Endothelial cell of umbilical vein (primary cell): ENCODE results near the gene SPATA33. TPM values are rescaled to one million over a fixed set of nuclear protein-coding genes. Genes with fewer than 3 reads are reported as not detected.

Experiments
- BruUV-seq: library from RNA; stranded (reverse); fragments of 400-500 nt; replicated peaks from 2 replicates; lab custom pipeline; 2021; lab: Mats Ljungman, UMichigan
- CTCF ChIA-PET: fragments of 300-600, 350-600 bp; sonication (Branson Sonifier 250); formaldehyde crosslinking; loops from one replicate; lab custom pipeline; 2021; ENCODE audit warnings: antibody characterized with exemption, inconsistent platforms; lab: Charles Lee
- POLR2A ChIA-PET: fragments of 300-600, 350-600 bp; sonication (Branson Sonifier 250); formaldehyde crosslinking; loops from one replicate; lab custom pipeline; 2021; ENCODE audit warnings: antibody characterized with exemption, inconsistent platforms; lab: Charles Lee
- DNase-seq: peaks from one replicate; pipeline ENCODE4 v3.0.0-alpha.2; 2011; ENCODE audit warnings: low read depth, low spot score
- FAIRE-seq: peaks from 2 replicates; lab custom pipeline; 2011; peaks lifted over from hg19 to GRCh38; lab: Jason Lieb, UNC
- H2AFZ ChIP-seq: 2 replicates; pipeline ENCODE4 v1.6.0; 2012; ENCODE audit warnings: low read depth, low read length, control low read depth, inconsistent platforms
- H3K27ac ChIP-seq: 2 replicates; pipeline ENCODE4 v1.5.1; 2011; ENCODE audit warnings: low read depth, mild to moderate bottlenecking, control low read depth, low read length, moderate library complexity; ENCODE audit not compliant: insufficient read depth
- H3K27me3 ChIP-seq, 2 experiments: 2 replicates each; pipeline versions ENCODE4 v1.6.0 to v1.6.1; 2011; ENCODE audit warnings: low read length in 2 of 2, mixed read lengths in 1 of 2; ENCODE audit not compliant: control insufficient read depth in 2 of 2, insufficient read depth in 2 of 2
- H3K36me3 ChIP-seq, 2 experiments: 2 replicates in 1 of 2; 3 replicates in 1 of 2; pipeline ENCODE4 v1.5.1; 2011; ENCODE audit warnings: low read length in 2 of 2, mild to moderate bottlenecking in 1 of 2, moderate library complexity in 1 of 2; ENCODE audit not compliant: control insufficient read depth in 2 of 2, insufficient read depth in 2 of 2; ENCODE audit errors: extremely low read depth in 1 of 2
- H3K4me1 ChIP-seq: 3 replicates; pipeline ENCODE4 v1.5.1; 2011; ENCODE audit warnings: mild to moderate bottlenecking, low read length; ENCODE audit not compliant: control insufficient read depth, insufficient read depth; ENCODE audit errors: extremely low read depth
- H3K4me2 ChIP-seq: 2 replicates; pipeline ENCODE4 v1.6.1; 2011; ENCODE audit warnings: low read length, control low read depth, mixed read lengths; ENCODE audit not compliant: insufficient read depth
- H3K4me3 ChIP-seq, 3 experiments: fragments of 200-600 bp in 1 of 3; sonication (generic), shearing (Covaris generic) in 1 of 3; replicated peaks in 1 of 3; 2 replicates each; pipeline ENCODE4 v1.5.1; 2011 to 2016; ENCODE audit warnings: control low read depth in 3 of 3, low read length in 3 of 3, mild to moderate bottlenecking in 2 of 3, inconsistent platforms in 1 of 3, low read depth in 1 of 3, moderate library complexity in 1 of 3; ENCODE audit not compliant: insufficient read depth in 1 of 3
- H3K79me2 ChIP-seq: 2 replicates; pipeline ENCODE4 v1.6.0; 2012; ENCODE audit warnings: low read length, inconsistent platforms; ENCODE audit not compliant: control insufficient read depth, insufficient read depth
- H3K9ac ChIP-seq: replicated peaks from 2 replicates; pipeline ENCODE3; 2011; ENCODE audit warnings: low read length, control low read depth; ENCODE audit not compliant: insufficient read depth; ENCODE audit errors: extremely low read depth
- H3K9me1 ChIP-seq: replicated peaks from 3 replicates; pipeline ENCODE4 v1.6.0; 2011; ENCODE audit warnings: mild to moderate bottlenecking, low read length; ENCODE audit not compliant: control insufficient read depth, insufficient read depth; ENCODE audit errors: extremely low read depth
- H3K9me3 ChIP-seq: replicated peaks from 2 replicates; pipeline ENCODE4 v1.5.1; 2012; ENCODE audit warnings: low read length, inconsistent platforms; ENCODE audit not compliant: control insufficient read depth, insufficient read depth
- H4K20me1 ChIP-seq: replicated peaks from 2 replicates; pipeline ENCODE3; 2011; ENCODE audit warnings: mild to moderate bottlenecking, low read length; ENCODE audit not compliant: control insufficient read depth, insufficient read depth; ENCODE audit errors: extremely low read depth
- CTCF ChIP-seq, 2 donors: IDR thresholded peaks; 1 replicate in 1 of 2; 2 replicates in 1 of 2; pipeline ENCODE4 v1.5.1; 2011; ENCODE audit warnings: low read length in 2 of 2, mild to moderate bottlenecking in 2 of 2, moderate library complexity in 2 of 2, control low read depth in 1 of 2, inconsistent platforms in 1 of 2, low read depth in 1 of 2; ENCODE audit not compliant: insufficient read depth in 1 of 2; ENCODE audit errors: extremely low read depth in 1 of 2
- EZH2 ChIP-seq: IDR thresholded peaks from 2 replicates; pipeline ENCODE4 v1.6.1; 2012; ENCODE audit warnings: borderline replicate concordance, low read depth, mild to moderate bottlenecking, moderate library complexity, low read length, inconsistent platforms; ENCODE audit not compliant: severe bottlenecking
- FOS ChIP-seq: IDR thresholded peaks from 2 replicates; pipeline ENCODE4 v1.6.1; 2011; ENCODE audit warnings: mild to moderate bottlenecking, low read length, moderate library complexity, borderline replicate concordance; ENCODE audit not compliant: insufficient read depth
- GATA2 ChIP-seq: IDR thresholded peaks from 2 replicates; pipeline ENCODE4 v1.7.0; 2011; ENCODE audit warnings: low read depth, mild to moderate bottlenecking, moderate library complexity, mixed read lengths, low read length; ENCODE audit not compliant: insufficient read length, insufficient read depth
- JUN ChIP-seq: IDR thresholded peaks from 2 replicates; pipeline ENCODE4 v1.6.1; 2011; ENCODE audit warnings: borderline replicate concordance, low read depth; ENCODE audit not compliant: insufficient read length, insufficient read depth
- MAX ChIP-seq: IDR thresholded peaks from 2 replicates; pipeline ENCODE4 v1.6.1; 2011; ENCODE audit not compliant: insufficient read depth, insufficient read length
- MYC ChIP-seq: IDR thresholded peaks from one replicate; pipeline ENCODE4 v1.6.1; 2011; ENCODE audit warnings: mild to moderate bottlenecking, low read depth, low read length
- POLR2A ChIP-seq: IDR thresholded peaks from 2 replicates; pipeline ENCODE4 v1.6.1; 2012; ENCODE audit warnings: low read depth, mild to moderate bottlenecking, control low read depth, low read length
- POLR2AphosphoS5 ChIP-seq: IDR thresholded peaks from 2 replicates; pipeline ENCODE4 v1.6.1; 2012; ENCODE audit warnings: low read depth, mild to moderate bottlenecking, control low read depth, low read length, moderate library complexity; ENCODE audit not compliant: insufficient read depth
- dilution Hi-C: fragments of 300-500 bp; cut with MboI; formaldehyde crosslinking; loops from one replicate; pipeline ENCODE4 v1.15.0; 2019; ENCODE audit warnings: low sequenced_read_pairs; ENCODE audit not compliant: extremely low pct_ligation_motif_present
- intact Hi-C: fragments of 100-400 bp; cut with micrococcal nuclease; formaldehyde crosslinking; loops from one replicate; pipeline ENCODE4 v1.10.0; 2022
- polyA plus RNA-seq, 4 experiments: library from polyadenylated mRNA; depleted of rRNA in 3 of 4; stranded (reverse) in 3 of 4; unstranded in 1 of 4; fragments of >200 nt; gene quantifications; 2 replicates each; pipeline versions ENCODE4 v1.2.1 to v1.2.3, GENCODE V29; 2011 to 2012; ENCODE audit warnings: missing spikeins in 1 of 4
- total RNA-seq: library from RNA; stranded (reverse); gene quantifications from 2 replicates; pipeline ENCODE4 v1.2.3, GENCODE V29; 2021

SPATA33 gene
- total and polyA plus RNA-seq, 2 donors (not counting 3 experiments of a cell fraction or from before 2014, with no cell fraction given) = 3.5 to 11.4 TPM

GRCh38 chr16:89717688-89718505, 60.3 kb downstream of the SPATA33 start:
- Histone ChIP-seq H2AFZ (no peak overlapping the region), H3K9me3 (no peaks in the 10 kb centered on the region), H3K4me3 (no peak overlapping the region), H3K79me2 (peaks cover 9% of the 10 kb centered on the region), H4K20me1 (no peaks in the 10 kb centered on the region), H3K27me3 (no peaks in the 10 kb centered on the region), H3K4me2 (no peak overlapping the region), H3K36me3 (peaks cover 0 to 3% of the 10 kb centered on the region in 2 experiments), H3K4me1 (peaks cover 22% of the 10 kb centered on the region), H3K9me1 (no peaks in the 10 kb centered on the region), H3K27ac (no peak overlapping the region), H3K9ac (no peak overlapping the region)
- ChIA-PET CTCF (interaction anchor here (2.5 kb wide), 1 partner anchor 12 kb away, joined by 13 read pairs; no protein-coding TSS in a partner anchor), POLR2A (no interaction called here)
- BruUV-seq = no TSS peak
- DNase-seq (no peak), FAIRE-seq (no peak)
- TF ChIP-seq MYC (no peak), POLR2A (no peak), MAX (no peak), FOS (no peak), JUN (no peak), POLR2AphosphoS5 (no peak), GATA2 (no peak), CTCF (IDR thresholded peaks at IDR 0.05; ENCODE audit: extremely low read depth in 1 of 2, insufficient read depth in 1 of 2, low read depth in 1 of 2, low read length in 2 of 2) (no peak), EZH2 (no peak)
- dilution Hi-C loops (no loop called here), intact Hi-C loops (no loop called here)

Other genes with a start within 250 kb of the SPATA33 start
- gene ANKRD11, start 167.3 kb upstream of the SPATA33 start, total RNA-seq = 184 and 191 TPM in 2 replicates
- 49.5 and 55.8 TPM in 2 replicates for gene ANKRD11, start 167.3 kb upstream of the SPATA33 start, polyA plus RNA-seq
- gene SPG7, start 149.4 kb upstream of the SPATA33 start, total RNA-seq = 139 and 146 TPM in 2 replicates
- gene SPG7, start 149.4 kb upstream of the SPATA33 start, polyA plus RNA-seq = 85.8 and 90.2 TPM in 2 replicates
- 1,463 and 1,769 TPM in 2 replicates for gene RPL13, start 97.2 kb upstream of the SPATA33 start, total RNA-seq
- 5,670 and 7,559 TPM in 2 replicates for gene RPL13, start 97.2 kb upstream of the SPATA33 start, polyA plus RNA-seq
- 1.5 and 2.0 TPM in 2 replicates for gene CPNE7, start 82.1 kb upstream of the SPATA33 start, total RNA-seq
- gene CPNE7, start 82.1 kb upstream of the SPATA33 start, polyA plus RNA-seq = 5.4 and 5.9 TPM in 2 replicates
- 0.44 and 0.60 TPM in 2 replicates for gene DPEP1, start 44.2 kb upstream of the SPATA33 start, total RNA-seq
- 0.37 and 0.99 TPM in 2 replicates for gene DPEP1, start 44.2 kb upstream of the SPATA33 start, polyA plus RNA-seq
- 83.9 and 86.3 TPM in 2 replicates for gene CHMP1A, start 128 bp upstream of the SPATA33 start, total RNA-seq
- 101 and 110 TPM in 2 replicates for gene CHMP1A, start 128 bp upstream of the SPATA33 start, polyA plus RNA-seq
- gene CDK10, start 28.9 kb downstream of the SPATA33 start, total RNA-seq = 84.0 and 99.9 TPM in 2 replicates
- 74.5 and 83.8 TPM in 2 replicates for gene CDK10, start 28.9 kb downstream of the SPATA33 start, polyA plus RNA-seq
- gene SPATA2L, start 43.9 kb downstream of the SPATA33 start, total RNA-seq = 7.4 and 8.7 TPM in 2 replicates
- gene SPATA2L, start 43.9 kb downstream of the SPATA33 start, polyA plus RNA-seq = 7.3 and 11.6 TPM in 2 replicates
- 15.5 and 18.3 TPM in 2 replicates for gene VPS9D1, start 63.1 kb downstream of the SPATA33 start, total RNA-seq
- 17.3 and 19.0 TPM in 2 replicates for gene VPS9D1, start 63.1 kb downstream of the SPATA33 start, polyA plus RNA-seq
- 36.6 and 42.7 TPM in 2 replicates for gene ZNF276, start 63.7 kb downstream of the SPATA33 start, total RNA-seq
- 40.0 and 41.6 TPM in 2 replicates for gene ZNF276, start 63.7 kb downstream of the SPATA33 start, polyA plus RNA-seq
- 71.9 and 78.7 TPM in 2 replicates for gene FANCA, start 158.8 kb downstream of the SPATA33 start, total RNA-seq
- 33.3 and 34.4 TPM in 2 replicates for gene FANCA, start 158.8 kb downstream of the SPATA33 start, polyA plus RNA-seq
- gene SPIRE2, start 170.6 kb downstream of the SPATA33 start, total RNA-seq = 2.4 and 3.1 TPM in 2 replicates
- gene SPIRE2, start 170.6 kb downstream of the SPATA33 start, polyA plus RNA-seq = 1.2 and 1.5 TPM in 2 replicates
- 234 and 238 TPM in 2 replicates for gene TCF25, start 215.8 kb downstream of the SPATA33 start, total RNA-seq
- 193 and 194 TPM in 2 replicates for gene TCF25, start 215.8 kb downstream of the SPATA33 start, polyA plus RNA-seq